Measurements from ENCODE around the gene FAM118A.
"Not testable (repeated sequence)": the region's sequence is repeated elsewhere in the genome, so short reads cannot be mapped to it uniquely, and the experiment has no call there.

FAM118A gene

DNA sequence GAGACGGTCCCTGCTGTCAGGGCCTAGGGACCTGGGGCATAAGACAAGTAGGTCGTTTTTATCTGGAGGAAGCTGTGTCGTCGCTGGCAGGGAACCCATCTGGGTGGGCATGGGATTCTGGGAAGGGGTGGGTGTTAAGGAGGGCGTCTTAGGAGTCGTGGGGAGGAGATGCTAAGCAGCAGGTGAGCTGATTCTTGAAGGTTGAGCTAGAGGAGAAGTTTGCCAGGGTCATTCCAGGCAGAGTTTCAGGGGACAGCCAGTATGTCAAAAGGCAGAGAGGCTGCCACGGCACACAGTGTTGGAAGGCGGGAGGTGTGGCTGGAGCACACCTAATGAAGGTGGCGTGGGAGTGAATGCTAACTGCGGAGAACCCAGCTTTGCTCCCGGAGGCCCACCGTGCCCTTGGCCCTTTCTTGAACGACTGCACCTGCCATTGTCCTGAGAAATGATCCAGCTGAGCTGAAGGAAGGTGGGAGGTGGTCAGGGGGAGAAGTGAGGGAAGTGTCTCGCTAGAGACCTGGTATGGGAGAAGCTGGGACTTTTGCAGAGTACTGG lies 1.3 kb downstream of the FAM118A start:
- no peak for DNase-seq

DNA sequence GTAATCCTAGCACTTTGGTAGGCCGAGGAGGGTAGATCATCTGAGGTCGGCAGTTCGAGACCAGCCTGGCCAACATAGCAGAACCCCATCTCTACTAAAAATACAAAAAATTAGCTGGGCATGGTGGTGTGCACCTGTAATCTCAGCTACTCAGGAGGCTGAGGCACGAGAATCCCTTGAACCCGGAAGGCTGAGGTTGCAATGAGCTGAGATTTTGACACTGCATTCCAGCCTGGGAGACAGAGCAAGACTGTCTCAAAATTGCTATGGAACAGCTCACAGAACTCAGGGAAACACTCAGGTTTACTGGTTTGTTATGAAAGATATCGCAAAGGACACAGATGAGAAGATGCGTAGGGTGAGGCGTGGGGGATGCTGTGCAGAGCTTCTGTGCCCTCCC lies 2.7 kb downstream of the FAM118A start:
- DNase-seq, result no peak

- DNase-seq, result no peak
Measured at GRCh38 chr22:45312856-45313255, 3.1 kb downstream of the FAM118A start.

- no peak for DNase-seq
Measured at GRCh38 chr22:45314054-45314721, 4.5 kb downstream of the FAM118A start.

DNA sequence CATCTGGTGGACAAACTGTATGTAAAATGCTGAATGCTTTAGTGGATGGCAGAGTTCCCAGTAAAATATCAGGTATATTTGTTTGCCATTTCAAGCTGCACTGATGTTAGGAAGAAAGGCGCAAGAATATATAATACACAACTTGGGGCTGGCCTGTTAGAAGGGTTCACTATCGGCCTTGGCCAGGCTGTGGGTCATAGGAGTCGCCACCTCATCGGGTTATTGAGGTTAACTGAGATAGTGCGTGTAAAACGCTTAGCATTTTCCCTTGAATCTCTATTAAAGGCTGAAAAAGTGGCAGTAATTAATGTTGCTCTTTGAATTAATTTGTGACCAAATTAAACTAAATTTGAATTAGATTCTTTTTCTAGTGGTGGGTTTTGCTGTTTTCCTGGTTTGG lies 5.1 kb downstream of the FAM118A start:
- DNase-seq, result no peak

DNA sequence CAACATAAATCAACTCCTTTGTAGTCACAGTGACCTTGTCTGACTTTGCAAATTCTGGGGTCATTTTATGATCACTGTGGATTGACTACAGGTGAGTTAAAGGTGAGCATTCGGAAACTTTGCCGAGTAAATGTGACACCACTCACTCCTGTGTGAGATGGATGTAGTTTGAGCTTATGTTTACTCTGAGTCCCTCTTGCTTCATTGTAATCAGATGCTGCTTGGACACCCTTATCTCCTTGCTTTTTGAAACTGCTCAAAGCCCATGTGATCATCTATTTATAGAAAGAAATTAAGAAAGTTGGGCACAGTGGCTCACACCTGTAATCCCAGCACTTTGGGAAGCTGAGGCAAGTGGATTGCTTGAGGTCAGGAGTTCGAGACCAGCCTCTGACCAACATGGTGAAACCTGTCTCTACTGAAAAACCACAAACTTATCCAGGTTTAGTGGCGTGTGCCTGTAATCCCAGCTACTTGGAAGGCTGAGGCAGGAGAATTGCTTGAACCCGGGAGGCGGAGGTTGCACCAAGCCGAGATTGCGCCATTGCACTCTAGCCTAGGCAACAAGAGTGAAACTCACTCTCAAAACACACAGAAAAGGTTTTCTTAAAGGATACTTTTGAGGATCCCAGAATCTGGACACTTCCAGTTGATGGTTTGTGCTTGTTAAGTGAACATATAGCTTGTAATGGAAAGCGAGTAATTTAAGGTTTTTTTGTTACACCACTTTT lies 7.2 kb downstream of the FAM118A start:
- DNase-seq, result no peak

- DNase-seq, result no peak
Measured at GRCh38 chr22:45317551-45318167, 7.9 kb downstream of the FAM118A start.

DNA sequence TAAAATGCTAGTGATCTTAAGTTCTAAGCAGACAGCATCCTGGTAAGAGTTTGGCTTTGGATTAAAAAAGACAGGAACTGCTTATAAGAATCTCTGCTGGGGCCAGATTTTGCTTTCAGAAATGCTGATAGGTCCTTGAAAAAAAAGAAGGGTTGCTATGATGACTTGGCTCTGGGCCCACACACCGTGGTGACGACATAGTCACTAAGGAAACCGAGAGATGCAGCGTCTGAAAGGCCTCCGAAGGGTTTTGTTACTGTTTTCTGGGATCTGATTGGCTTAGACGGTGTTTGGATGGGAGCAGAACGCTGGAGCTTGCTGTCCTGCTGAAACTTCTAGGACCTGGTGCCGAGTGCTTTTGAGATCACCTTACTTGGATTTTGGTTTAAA lies 8.4 kb downstream of the FAM118A start:
- peak; percentile 80 for DNase-seq

DNA sequence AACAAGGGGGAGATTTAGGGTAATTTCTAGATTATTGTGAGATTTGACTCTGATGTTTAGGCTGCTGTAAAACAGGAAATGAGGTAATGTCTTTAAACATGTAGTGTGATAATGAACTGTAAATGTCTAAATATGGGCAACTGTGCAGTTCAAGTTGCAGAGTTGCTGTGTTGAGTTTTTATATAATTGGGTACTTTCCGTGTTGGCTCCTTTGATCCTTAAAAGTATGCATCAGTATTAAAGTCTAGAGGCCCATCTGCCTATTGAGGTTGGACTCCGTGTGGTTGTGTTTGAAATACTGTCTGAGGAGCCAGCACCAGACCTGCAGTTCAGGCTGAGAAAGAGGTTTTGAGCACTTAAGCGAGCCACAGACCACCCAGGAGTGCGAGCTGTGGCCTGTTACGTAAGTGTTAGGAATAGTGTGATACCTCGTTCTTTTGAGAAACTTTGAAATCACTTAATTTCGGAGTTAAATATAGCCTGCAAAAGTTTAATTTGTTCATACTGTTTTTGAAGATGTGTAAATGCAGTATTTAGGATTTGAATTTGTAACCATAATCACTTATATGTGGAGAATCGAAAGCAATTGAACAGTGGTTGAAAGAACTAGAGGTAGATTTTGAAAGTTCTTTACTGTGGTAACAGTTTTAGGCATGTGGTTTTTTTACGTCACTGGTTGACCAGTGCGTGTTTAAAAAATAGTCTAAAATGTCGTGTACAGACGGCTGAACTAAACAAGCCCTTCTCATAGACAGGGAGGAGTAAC lies 9.0 kb downstream of the FAM118A start:
- DNase-seq, result peak; percentile 27

DNA sequence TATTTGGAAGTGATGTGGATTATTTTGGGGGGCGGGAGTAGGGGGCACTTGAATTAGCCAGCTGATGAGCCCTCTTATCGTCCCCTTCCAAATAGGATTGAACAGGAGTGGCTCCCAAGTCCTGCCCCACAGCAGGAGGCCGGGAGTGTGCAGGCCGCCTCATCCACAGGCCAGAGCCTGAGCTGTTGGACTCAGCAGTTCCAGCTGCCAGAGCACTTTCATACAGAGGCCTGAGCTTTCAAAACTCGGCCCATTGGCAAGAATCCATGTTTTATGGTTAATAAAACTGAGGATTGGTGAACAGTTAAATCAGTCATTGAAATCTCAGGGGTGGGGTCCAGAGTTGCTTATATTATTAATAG lies 9.6 kb downstream of the FAM118A start:
- no peak for DNase-seq

DNA sequence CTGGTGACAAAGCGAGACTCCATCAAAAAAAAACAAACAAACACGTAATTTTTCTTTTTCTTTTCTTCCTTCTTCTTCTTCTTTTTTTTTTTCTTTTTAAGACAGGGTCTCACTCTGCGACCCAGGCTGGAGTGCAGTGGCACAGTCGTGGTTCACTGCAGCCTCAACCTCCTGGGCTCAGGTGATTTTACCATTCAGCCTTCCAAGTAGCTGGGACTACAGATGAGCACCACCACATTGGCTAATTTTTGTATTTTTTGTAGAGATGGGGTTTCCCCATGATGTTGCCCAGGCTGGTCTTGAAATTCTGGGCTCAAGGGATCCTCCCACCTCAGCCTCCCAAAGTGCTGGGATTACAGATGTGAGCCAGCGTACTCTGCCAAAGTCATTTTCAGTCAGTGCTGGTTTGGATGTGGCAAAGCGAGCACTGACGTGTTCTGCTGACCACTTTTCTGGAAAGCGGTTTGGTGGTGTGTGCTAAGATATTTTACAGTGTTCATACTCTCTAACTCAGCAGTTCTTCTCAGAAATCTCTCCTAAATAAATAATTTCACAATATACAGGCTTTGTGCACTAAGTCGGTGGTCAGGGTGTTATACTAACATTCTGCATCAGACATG lies 10.7 kb downstream of the FAM118A start:
- DNase-seq, result no peak

DNA sequence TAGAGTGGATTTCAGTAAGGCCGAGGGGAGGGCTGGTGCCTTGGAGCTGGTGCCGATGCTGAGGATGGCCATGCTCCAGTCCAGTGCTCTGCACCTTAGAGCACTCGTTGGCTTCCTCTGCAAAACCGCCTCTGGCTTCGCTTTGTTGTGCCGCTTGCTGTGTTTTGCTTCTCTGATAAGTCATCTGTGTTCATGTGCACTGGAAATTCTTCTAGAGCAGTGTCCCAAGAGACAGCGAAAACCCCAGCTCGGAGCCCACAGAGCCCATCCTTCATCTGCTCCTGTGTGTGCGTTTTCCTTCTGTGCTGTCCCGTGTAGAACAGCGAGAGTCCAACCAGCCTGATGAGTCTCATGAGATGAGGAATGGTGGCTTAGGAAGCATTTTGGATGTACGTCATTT lies 12.1 kb downstream of the FAM118A start:
- no peak for DNase-seq

GRCh38 chr22:45322873-45323525 lies 13.3 kb downstream of the FAM118A start:
- no peak for DNase-seq

DNA sequence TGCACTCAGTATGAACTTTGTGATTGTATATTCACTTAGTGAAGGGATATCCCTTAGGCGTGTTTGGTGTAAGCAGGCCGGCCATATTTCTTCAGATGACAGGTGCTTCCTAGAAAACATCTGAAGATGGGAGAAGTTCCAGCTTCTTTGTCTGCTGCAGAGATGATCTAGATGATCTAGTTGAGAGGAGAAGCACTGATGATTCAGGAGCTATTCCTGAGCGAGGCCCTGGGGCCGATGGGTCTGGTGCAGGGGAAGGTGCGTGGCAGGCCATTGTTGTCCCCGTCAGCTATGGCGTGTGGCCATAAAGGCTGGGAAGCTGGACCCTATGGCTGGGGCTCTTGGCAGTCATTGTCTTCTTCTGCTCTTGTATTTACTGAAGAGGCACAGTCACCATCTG lies 14.0 kb downstream of the FAM118A start:
- DNase-seq, result no peak

DNA sequence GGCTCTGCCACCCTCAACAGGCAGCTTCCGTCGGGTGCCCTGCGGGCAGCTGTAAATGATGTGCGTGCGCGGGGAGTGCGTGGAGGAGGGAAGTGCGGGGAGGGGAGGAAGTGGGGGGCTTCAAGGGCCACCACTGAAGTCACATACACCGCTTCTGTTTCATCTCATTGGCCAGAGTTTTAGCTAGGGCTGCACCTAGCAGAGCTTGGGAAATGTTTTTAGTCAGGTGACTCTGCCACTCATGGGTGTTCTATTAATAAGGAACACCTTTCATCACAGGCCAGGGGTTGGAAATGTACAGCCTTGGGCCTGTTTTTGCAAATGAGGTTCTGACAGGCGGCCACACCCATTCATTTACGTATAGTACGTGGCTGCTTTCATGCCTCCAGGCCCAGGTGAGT lies 14.6 kb downstream of the FAM118A start:
- DNase-seq, result no peak

DNA sequence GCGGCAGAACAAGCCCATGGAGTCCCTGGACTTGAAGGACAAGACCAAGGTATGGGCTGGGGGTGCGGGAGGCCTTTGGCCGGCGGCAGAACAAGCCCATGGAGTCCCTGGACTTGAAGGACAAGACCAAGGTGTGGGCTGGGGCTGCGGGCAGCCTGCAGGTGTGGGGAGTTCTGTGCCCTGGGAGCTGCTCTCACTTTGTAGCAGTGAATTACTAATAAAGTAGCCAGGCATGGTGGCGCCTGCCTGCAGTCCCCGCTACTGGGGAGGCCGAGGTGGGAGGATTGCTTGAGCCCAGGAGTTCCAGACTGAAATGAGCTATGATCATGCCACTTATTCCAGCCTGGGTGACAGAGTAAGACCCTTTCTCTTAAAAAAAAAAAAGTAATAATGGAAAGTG lies 18.5 kb downstream of the FAM118A start:
- not testable (repeated sequence) for DNase-seq

DNA sequence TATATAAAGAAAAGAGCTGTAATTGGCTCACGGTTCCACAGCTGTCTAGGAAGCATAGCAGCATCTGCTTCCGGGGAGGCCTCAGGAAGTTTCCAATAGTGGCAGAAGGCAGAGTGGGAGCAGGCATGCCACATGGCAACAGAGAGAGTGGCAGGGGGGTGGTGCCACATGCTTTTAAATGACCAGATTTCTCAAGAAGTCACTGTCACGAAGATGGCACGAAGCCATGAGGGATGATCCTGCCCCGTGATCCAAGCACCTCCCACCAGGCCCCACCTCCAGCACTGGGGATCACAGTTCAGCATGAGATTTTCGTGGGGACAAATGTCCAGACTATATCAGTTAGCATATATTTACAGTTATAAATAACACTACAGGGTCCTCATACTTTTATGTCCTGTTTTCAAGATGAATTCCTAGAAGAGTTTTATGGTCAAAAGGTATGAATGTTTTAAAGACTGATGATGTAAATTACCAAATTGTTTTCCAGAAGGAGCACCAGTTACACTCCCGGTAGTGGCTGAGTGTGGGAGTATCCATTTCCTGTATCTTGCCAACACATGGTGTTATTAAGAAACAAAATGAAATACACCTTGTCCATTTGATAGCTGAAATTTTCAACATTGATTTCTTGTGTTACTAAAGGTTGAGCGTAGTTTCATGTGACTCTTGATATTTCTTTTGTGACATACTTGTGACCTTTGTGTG lies 19.2 kb downstream of the FAM118A start:
- DNase-seq, result no peak

- DNase-seq, result no peak
Measured at GRCh38 chr22:45329530-45329936, 19.8 kb downstream of the FAM118A start.

DNA sequence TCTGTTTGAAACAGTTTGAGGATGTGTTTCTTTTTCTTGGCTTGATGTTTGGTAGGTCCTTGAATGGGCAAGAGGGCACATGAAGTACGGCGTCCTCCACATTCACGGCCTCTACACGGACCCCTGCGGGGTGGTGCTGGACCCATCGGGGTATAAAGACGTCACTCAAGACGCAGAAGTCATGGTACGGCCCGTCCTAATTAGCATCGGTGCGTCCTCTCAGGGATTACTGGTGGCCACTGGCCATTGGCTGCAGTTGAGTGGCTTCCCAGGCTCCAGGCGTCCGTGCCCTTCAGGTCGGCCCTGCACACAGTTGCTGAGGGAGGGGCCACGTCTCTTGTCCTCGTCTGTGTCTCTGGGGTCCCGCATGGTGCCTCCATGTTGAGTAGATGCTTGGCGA lies 20.8 kb downstream of the FAM118A start:
- no peak for DNase-seq

DNA sequence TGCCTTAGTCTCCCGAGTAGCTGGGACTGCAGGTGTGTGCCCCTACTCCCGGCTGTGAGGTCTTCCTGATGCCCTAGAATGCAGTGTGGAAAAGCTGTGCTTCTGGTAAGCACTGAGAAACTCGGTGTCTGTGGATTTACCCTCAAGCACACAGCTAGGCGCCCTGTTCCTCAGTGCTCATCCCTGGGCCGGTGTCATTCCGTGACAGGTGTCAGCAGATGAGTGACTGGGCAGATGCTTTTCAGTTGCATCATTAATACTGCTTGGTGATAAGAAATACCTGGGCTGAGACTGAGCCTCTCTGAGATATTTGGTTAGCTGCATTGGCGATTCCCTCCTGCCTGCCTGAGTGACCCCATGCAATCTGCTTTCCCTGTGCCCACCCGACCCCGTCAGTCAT lies 21.8 kb downstream of the FAM118A start:
- DNase-seq, result no peak

- DNase-seq, result no peak
Measured at GRCh38 chr22:45332001-45332400, 22.3 kb downstream of the FAM118A start.

GRCh38 chr22:45334068-45334467 lies 24.3 kb downstream of the FAM118A start:
- DNase-seq, result no peak

All from activated effector memory CD4-positive, alpha-beta T cell treated with Interleukin-2 at 50 U/mL for 16 hours (primary cell).